IPS-18c (cell line): Measurements from ENCODE around the gene AHCY.
"Not testable (repeated sequence)": the region's sequence is repeated elsewhere in the genome, so short reads cannot be mapped to it uniquely, and the experiment has no call there.

Source experiments
- H3K4me3 ChIP-seq: 2 replicates; pipeline ENCODE4 v1.7.0; 2013; ENCODE audit warnings: low read depth, mild to moderate bottlenecking, low read length, moderate library complexity; ENCODE audit not compliant: insufficient read depth
- H3K9me3 ChIP-seq: one replicate; pipeline ENCODE4 v1.6.1; 2013; ENCODE audit warnings: mild to moderate bottlenecking, low read length, moderate library complexity; ENCODE audit not compliant: control insufficient read depth, insufficient read depth

The AHCY gene

GRCh38 chr20:34330861-34331544 lies 27.8 kb upstream of the AHCY start:
- H3K4me3 ChIP-seq, H3K9me3 ChIP-seq: not testable (repeated sequence)

- no peaks in the 10 kb centered on the region for H3K9me3 ChIP-seq
- no peak overlapping the region for H3K4me3 ChIP-seq
Observed at GRCh38 chr20:34328928-34329677, 25.9 kb upstream of the AHCY start.

- H3K9me3 ChIP-seq, H3K4me3 ChIP-seq: not testable (repeated sequence)
Observed at GRCh38 chr20:34328207-34328606, 25.1 kb upstream of the AHCY start.

GRCh38 chr20:34324541-34324940 lies 21.4 kb upstream of the AHCY start:
- no peaks in the 10 kb centered on the region for H3K9me3 ChIP-seq
- H3K4me3 ChIP-seq = no peak overlapping the region

GRCh38 chr20:34322267-34323105 lies 19.3 kb upstream of the AHCY start:
- Histone ChIP-seq H3K4me3 (no peak overlapping the region), H3K9me3 (no peaks in the 10 kb centered on the region)

GRCh38 chr20:34320861-34321260 lies 17.7 kb upstream of the AHCY start:
- no peaks in the 10 kb centered on the region for H3K9me3 ChIP-seq
- no peak overlapping the region for H3K4me3 ChIP-seq

- Histone ChIP-seq H3K9me3 (no peaks in the 10 kb centered on the region), H3K4me3 (no peak overlapping the region)
Observed at GRCh38 chr20:34318609-34319443, 15.7 kb upstream of the AHCY start.

GRCh38 chr20:34316196-34316814 lies 13.2 kb upstream of the AHCY start:
- no peaks in the 10 kb centered on the region for H3K9me3 ChIP-seq
- no peak overlapping the region; the same call in 1 of the 2 replicates for H3K4me3 ChIP-seq

GRCh38 chr20:34315236-34315635 lies 12.1 kb upstream of the AHCY start:
- H3K4me3 ChIP-seq = no peak overlapping the region
- H3K9me3 ChIP-seq = no peaks in the 10 kb centered on the region

GRCh38 chr20:34312544-34313217 lies 9.5 kb upstream of the AHCY start:
- Histone ChIP-seq H3K4me3 (peak overlapping the region; percentile 61; the same call in 1 of the 2 replicates), H3K9me3 (no peaks in the 10 kb centered on the region)

- H3K9me3 ChIP-seq = no peaks in the 10 kb centered on the region
- H3K4me3 ChIP-seq = peak overlapping the region; percentile 61
Observed at GRCh38 chr20:34312024-34312460, 8.9 kb upstream of the AHCY start.

GRCh38 chr20:34311118-34312023 lies 8.2 kb upstream of the AHCY start:
- Histone ChIP-seq H3K4me3 (peak overlapping the region; percentile 61), H3K9me3 (no peaks in the 10 kb centered on the region)

GRCh38 chr20:34310481-34311117 lies 7.4 kb upstream of the AHCY start:
- Histone ChIP-seq H3K9me3 (no peaks in the 10 kb centered on the region), H3K4me3 (no peak overlapping the region)

- H3K9me3 ChIP-seq = no peaks in the 10 kb centered on the region
- no peak overlapping the region for H3K4me3 ChIP-seq
Observed at GRCh38 chr20:34309691-34310090, 6.5 kb upstream of the AHCY start.
